Measurements from ENCODE around the gene CDH7.

DNA sequence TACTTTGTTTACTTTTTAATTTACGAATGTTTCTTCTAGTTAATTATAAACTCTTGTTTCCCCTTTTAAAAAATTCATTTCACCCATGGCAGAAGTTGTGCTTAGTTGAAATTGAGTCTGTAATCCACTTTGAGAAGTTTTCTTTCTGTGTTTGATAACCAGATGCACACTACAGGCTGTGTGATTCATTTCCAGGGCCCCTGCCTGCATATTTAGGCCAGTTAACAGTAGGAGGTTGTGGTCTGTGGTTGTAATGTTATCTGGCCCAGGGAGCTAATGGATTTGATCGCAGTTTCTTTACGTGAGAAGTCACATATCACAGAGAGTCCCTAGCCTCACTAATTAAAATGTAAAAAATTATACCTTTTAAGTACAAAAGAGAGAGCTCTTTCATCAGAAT, 3.3 kb downstream of the CDH7 start:
- TF ChIP-seq, protein P1, sequence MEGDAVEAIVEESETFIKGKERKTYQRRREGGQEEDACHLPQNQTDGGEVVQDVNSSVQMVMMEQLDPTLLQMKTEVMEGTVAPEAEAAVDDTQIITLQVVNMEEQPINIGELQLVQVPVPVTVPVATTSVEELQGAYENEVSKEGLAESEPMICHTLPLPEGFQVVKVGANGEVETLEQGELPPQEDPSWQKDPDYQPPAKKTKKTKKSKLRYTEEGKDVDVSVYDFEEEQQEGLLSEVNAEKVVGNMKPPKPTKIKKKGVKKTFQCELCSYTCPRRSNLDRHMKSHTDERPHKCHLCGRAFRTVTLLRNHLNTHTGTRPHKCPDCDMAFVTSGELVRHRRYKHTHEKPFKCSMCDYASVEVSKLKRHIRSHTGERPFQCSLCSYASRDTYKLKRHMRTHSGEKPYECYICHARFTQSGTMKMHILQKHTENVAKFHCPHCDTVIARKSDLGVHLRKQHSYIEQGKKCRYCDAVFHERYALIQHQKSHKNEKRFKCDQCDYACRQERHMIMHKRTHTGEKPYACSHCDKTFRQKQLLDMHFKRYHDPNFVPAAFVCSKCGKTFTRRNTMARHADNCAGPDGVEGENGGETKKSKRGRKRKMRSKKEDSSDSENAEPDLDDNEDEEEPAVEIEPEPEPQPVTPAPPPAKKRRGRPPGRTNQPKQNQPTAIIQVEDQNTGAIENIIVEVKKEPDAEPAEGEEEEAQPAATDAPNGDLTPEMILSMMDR (conservative IDR thresholded peaks at IDR 0.05) = no peak
- no peak for TF ChIP-seq EZH2 (IDR thresholded peaks at IDR 0.05; ENCODE audit: low read depth)

Measured in PC-9 (cell line).